ENCODE measurements around the gene CENPS.
"Not testable (repeated sequence)": the region's sequence is repeated elsewhere in the genome, so short reads cannot be mapped to it uniquely, and the experiment has no call there.

Gene CENPS

GRCh38 chr1:10421637-10422036, 8.6 kb upstream of the CENPS start:
- no peak for DNase-seq

- no peak for DNase-seq
Measured at GRCh38 chr1:10424034-10424433, 6.2 kb upstream of the CENPS start.

- no peak for DNase-seq
Measured at GRCh38 chr1:10424651-10425050, 5.6 kb upstream of the CENPS start.

DNA sequence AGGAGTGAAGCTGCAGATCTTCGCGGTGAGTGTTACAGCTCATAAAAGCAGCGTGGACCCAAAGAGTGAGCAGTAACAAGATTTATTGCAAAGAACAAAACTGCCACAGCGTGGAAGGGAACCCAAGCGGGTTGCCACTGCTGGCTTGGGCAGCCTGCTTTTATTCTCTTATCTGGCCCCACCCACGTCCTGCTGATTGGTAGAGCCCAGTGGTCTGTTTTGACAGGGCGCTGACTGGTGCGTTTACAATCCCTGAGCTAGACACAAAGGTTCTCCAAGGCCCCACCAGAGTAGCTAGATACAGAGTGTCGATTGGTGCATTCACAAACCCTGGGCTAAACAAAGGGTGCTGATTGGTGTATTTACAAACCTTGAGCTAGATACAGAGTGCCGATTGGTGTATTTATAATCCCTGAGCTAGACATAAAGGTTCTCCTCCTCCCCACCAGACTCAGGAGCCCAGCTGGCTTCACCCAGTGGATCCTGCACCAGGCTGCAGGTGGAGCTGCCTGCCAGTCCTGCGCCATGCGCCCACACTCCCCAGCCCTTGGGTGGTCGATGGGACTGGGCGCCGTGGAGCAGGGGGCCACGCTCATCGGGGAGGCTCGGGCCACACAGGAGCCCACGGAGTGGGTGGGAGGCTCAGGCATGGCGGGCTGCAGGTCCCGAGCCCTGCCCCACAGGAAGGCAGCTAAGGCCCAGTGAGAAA, 4.3 kb upstream of the CENPS start:
- DNase-seq = not testable (repeated sequence)

GRCh38 chr1:10426535-10426848, 3.7 kb upstream of the CENPS start:
- not testable (repeated sequence) for DNase-seq

- DNase-seq = no peak
Measured at GRCh38 chr1:10428984-10429383, 1.2 kb upstream of the CENPS start.

DNA sequence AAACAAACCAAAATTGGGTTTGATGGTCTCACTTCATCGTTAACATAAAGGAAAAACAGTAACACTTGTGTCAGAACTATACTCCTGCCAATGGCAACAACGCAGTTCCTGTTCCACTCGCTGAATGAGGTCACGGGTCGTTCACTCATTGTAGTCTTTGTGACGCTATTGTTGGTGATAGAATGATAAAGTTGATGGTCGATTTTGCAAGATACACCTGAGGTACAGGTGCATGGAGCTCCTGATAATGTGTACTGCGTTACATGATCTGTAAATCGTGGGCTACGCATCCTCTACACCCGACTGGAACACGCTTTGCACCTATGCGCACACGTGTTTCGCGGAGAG, 391 bp upstream of the CENPS start:
- DNase-seq = no peak

GRCh38 chr1:10431070-10431730, 967 bp downstream of the CENPS start:
- DNase-seq = no peak

DNA sequence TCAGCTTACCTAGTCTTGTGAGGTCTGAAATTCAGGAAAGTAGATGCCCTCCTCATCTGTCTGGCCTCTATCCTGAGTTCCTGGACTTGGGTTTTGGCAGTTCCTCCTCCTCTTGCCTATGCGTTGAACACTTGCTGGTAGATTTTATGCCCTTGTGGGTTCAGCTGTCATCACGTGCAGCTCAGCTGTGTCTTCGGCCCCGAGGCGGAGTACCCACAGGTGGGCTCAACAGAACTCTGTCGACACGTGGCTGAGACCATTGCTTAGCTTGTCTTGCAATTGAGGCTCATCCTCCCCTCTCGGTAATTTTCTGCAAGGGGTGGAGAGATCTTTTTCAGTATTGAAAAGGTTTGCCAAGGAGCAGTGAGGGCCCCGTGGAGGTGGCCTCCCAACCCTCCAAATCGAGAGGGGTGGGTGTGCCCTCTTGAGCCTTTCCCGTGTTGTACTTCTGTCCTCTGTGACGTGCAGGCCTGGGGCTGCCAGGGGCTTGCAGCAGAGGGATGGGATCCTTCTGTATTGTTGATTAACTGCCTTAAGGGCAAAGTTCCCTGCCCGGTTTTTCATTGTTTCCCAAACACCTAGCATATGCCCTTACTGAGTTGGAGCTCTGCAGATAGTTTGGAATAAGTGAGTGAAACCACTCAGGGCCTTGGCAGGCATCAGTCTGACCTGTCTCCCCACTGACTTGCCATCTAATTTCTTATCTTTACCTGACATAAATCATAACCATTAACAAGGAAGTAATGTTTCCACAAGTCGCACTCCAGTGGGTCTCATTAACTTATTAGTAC, 2.9 kb downstream of the CENPS start:
- no peak for DNase-seq

- no peak for DNase-seq
Measured at GRCh38 chr1:10433790-10434189, 3.6 kb downstream of the CENPS start.

- no peak for DNase-seq
Measured at GRCh38 chr1:10434590-10434989, 4.4 kb downstream of the CENPS start.

- no peak for DNase-seq
Measured at GRCh38 chr1:10437052-10437451, 6.8 kb downstream of the CENPS start.

GRCh38 chr1:10438677-10439163, 8.5 kb downstream of the CENPS start:
- no peak for DNase-seq

DNA sequence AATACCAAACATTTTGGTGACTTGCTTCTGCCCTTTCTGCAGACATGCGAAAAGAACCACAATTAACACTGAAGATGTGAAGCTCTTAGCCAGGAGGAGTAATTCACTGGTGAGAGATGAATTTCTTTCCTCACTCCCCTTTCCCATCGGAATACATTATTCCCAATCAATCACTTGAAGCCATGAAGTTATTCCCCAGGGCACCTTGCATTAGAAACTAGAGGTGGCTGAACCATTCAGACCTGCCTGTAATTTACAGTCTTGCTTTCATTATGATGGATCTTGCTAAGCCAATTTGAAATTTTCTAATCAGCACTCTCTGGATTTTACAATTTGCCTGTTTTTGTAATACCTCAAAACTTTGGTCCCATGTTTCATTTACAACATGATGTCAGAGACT, 10.1 kb downstream of the CENPS start:
- DNase-seq = no peak

- DNase-seq = no peak
Measured at GRCh38 chr1:10440794-10441193, 10.6 kb downstream of the CENPS start.

- no peak for DNase-seq
Measured at GRCh38 chr1:10444248-10444647, 14.0 kb downstream of the CENPS start.

DNA sequence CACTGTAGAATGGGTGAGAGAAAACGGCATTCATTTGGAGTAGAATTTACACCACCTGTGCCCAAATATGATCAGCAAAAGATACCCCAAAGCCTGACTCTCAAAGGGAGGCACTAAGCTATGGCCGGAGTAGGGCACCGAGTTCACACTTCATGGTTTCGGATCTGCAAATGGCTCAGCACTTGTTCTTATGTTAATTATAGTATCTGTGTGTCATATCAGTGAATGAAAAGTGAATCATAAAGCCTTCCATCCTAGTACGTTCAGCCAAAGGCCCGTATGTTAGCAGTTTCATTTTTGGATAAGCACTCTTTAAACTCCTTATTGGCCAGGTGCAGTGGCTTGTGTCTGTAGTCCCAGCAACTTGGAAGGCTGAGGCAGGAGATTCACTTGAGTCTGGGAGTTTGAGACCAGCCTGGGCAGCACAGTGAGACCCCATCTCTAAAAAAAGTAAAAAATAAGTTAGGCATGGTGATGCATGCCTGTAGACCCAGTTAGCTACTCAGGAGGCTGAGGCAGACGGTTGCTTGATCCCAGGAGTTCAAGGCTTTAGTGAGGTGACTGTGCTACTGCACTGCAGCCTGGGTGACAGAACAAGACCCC, 14.7 kb downstream of the CENPS start:
- DNase-seq = no peak

GRCh38 chr1:10446790-10447422, 16.7 kb downstream of the CENPS start:
- DNase-seq = no peak

- no peak for DNase-seq
Measured at GRCh38 chr1:10449751-10450150, 19.5 kb downstream of the CENPS start, which contains the start of gene CORT. TSS of gene CORT (plus strand) at chr1:10450031. CDS start at chr1:10450224, 193 bp downstream.

GRCh38 chr1:10450156-10450814, 20.1 kb downstream of the CENPS start:
- DNase-seq = no peak

DNA sequence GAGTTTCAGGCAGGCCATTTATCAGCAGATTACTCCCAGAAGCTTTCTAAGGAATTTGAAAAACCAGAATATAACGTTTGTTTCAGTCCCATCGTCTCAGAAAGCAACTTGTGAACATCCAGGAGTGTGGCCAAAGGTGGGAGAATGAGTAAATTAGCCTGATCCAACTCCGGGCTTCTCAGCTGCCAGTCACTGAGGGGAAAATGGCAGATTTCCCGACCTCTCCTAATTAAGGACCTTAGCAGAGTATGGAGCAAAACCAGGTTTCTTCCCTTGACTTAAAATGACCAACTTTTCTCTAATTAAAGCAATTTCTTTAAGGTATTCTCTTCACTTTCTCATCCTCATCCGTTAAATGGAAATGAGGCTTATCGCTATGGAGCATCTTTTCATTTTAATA, 20.6 kb downstream of the CENPS start:
- DNase-seq = no peak

DNA sequence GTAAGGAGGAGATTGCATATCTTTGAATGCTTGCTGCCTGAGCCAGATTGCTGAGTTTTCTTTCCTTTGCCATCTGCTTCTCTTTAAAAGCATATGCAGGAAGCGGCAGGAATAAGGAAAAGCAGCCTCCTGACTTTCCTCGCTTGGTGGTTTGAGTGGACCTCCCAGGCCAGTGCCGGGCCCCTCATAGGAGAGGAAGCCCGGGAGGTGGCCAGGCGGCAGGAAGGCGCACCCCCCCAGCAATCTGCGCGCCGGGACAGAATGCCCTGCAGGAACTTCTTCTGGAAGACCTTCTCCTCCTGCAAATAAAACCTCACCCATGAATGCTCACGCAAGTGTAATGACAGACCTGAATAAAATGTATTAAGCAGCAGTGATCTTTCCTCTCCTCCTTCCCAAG, 21.1 kb downstream of the CENPS start:
- no peak for DNase-seq

DNA sequence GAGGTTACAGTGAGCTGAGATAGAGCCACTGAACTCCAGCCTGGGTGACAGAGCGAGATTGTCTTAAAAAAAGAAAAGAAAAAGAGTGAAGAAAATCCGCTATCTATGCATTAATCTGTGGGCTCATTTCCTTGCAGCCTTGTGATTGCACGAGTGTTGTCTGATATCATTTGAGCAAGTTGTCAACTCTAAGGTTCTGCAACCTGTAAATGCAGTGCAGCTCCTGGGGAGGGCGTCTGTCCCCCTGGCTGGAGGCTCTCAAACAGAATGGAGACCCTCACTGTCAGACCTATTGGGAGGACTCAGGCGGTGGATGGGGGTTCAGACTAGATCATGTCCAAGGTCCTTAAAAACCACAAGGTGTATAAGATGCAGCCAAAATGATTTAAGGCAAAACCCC, 25.8 kb downstream of the CENPS start:
- no peak for DNase-seq
